Naive thymus-derived CD8-positive, alpha-beta T cell (primary cell): Measurements from ENCODE around the gene DUSP8. TPM values are rescaled to one million over a fixed set of nuclear protein-coding genes. Genes with fewer than 3 reads are reported as not detected.

Source experiments
- ATAC-seq, 2 donors: fragments of 150-1000 bp; cut with Tn5 transposase in 1 of 2; sonication (Bioruptor Pico), chemical (Tn5 transposase) in 1 of 2; 1 replicate in 1 of 2; 2 replicates in 1 of 2; pipeline ENCODE4 v1.10.0; 2021; ENCODE audit warnings: mild to moderate bottlenecking in 2 of 2, moderate library complexity in 2 of 2
- POLR2A ChIA-PET: fragments of 350-600 bp; sonication (Branson Sonifier 250); formaldehyde crosslinking; loops from one replicate; lab custom pipeline; 2021; ENCODE audit warnings: antibody characterized with exemption; lab: Charles Lee
- DNase-seq, 10 donors: peaks; one replicate each; pipeline versions ENCODE4 v3.0.0 to v3.0.0-alpha.2; 2020 to 2022
- H3K27ac Mint-ChIP-seq, 10 donors: one replicate each; pipeline ENCODE4 v1.8.0; 2020 to 2022; ENCODE audit warnings: mild to moderate bottlenecking in 10 of 10, mixed read lengths in 10 of 10, moderate library complexity in 4 of 10, inconsistent platforms in 1 of 10
- H3K27me3 Mint-ChIP-seq, 5 donors: one replicate each; pipeline ENCODE4 v1.8.0; 2021 to 2022; ENCODE audit warnings: mixed read lengths in 5 of 5
- H3K36me3 Mint-ChIP-seq, 3 donors: one replicate each; pipeline ENCODE4 v1.8.0; 2020 to 2022; ENCODE audit warnings: mixed read lengths in 3 of 3, mild to moderate bottlenecking in 2 of 3, inconsistent platforms in 1 of 3
- H3K4me1 Mint-ChIP-seq, 4 donors: one replicate each; pipeline ENCODE4 v1.8.0; 2021 to 2022; ENCODE audit warnings: mixed read lengths in 4 of 4
- H3K4me3 Mint-ChIP-seq, 10 donors: one replicate each; pipeline ENCODE4 v1.8.0; 2020 to 2022; ENCODE audit warnings: mild to moderate bottlenecking in 10 of 10, mixed read lengths in 10 of 10, moderate library complexity in 6 of 10, inconsistent platforms in 1 of 10
- H3K9me3 Mint-ChIP-seq, 9 donors: one replicate each; pipeline ENCODE4 v1.8.0; 2020 to 2022; ENCODE audit warnings: mixed read lengths in 9 of 9, mild to moderate bottlenecking in 3 of 9, inconsistent platforms in 1 of 9, moderate library complexity in 1 of 9
- polyA plus RNA-seq, 3 donors: library from polyadenylated mRNA; unstranded; fragments of 300-500 nt; fragmentation: Illumina TruSeq; gene quantifications; one replicate each; pipeline ENCODE4 v1.2.3, GENCODE V29; 2021
- total RNA-seq, 8 experiments: library from RNA in 2 of 8; stranded (reverse) in 2 of 8; gene quantifications; one replicate each; pipeline ENCODE4 v1.2.3 and lab custom pipeline; 2021 to 2026

Gene DUSP8
- total and polyA plus RNA-seq, 5 experiments from 2014 or later, result 0.17 to 5.1 (median 1.7) TPM; not detected in 1

- Mint-ChIP-seq H3K4me1 (peaks cover 13 to 34% (median 23%) of the 10 kb centered on the region in 4 donors), H3K27ac (peak overlapping the region in 8 of 10 donors; percentile 43 to 92 (median 84)), H3K27me3 (peaks cover 0 to 3% (median 0%) of the 10 kb centered on the region in 5 donors), H3K4me3 (peak overlapping the region; percentile 14 to 93 (median 72)), H3K36me3 (peaks cover 0 to 3% (median 0%) of the 10 kb centered on the region in 3 donors), H3K9me3 (no peaks in the 10 kb centered on the region)
- DNase-seq (peak in 1 of 10 donors; percentile 44), ATAC-seq (no peak)
- POLR2A ChIA-PET, result interaction anchor here (0.7 to 1.7 kb wide), 4 partner anchors 9 to 24 kb away, joined by 3 to 5 read pairs (median 4); no protein-coding TSS in a partner anchor
These were observed 2.0 kb downstream of the DUSP8 start for GRCh38 chr11:1570001-1570453.

DNA sequence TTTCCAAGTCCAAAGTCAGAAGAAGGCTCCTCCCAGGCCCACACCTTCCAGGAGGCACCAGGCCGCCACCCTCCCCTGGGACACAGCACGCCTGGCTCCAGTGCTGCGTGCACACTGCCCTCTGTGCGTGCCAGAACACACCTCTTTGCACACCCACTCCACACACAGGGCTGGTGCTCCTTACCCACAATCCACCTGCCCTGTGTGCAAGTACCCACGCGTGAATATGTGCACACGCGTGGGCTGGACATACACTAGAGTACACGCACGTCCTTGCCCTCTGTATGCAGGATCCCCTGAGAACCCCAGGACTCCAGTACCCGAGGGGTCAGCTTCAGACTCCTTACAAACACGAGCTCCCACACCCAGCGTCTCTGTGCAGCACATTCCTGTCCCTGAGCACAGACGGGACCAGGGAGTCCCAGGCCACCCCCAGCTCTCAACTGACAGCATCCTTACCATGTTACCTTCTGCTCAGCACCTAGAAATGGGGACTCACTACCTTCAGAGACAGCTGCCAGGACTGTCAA is 2.8 kb downstream of the DUSP8 start:
- POLR2A ChIA-PET, result interaction anchor here (1.0 to 1.7 kb wide), 3 partner anchors 11 to 23 kb away, joined by 3 to 5 read pairs (median 4); no protein-coding TSS in a partner anchor
- peaks cover 13 to 34% (median 23%) of the 10 kb centered on the region in 4 donors for H3K4me1 Mint-ChIP-seq
- H3K27me3 Mint-ChIP-seq, result peaks cover 0 to 3% (median 0%) of the 10 kb centered on the region in 5 donors
- DNase-seq, result peak in 1 of 10 donors; percentile 54
- peak overlapping the region in 9 of 10 donors; percentile 54 to 92 (median 83) for H3K27ac Mint-ChIP-seq
- H3K4me3 Mint-ChIP-seq, result peak overlapping the region in 9 of 10 donors; percentile 21 to 79 (median 60)
- ATAC-seq, result no peak
- peaks cover 0 to 3% (median 0%) of the 10 kb centered on the region in 3 donors for H3K36me3 Mint-ChIP-seq
- no peaks in the 10 kb centered on the region for H3K9me3 Mint-ChIP-seq

DNA sequence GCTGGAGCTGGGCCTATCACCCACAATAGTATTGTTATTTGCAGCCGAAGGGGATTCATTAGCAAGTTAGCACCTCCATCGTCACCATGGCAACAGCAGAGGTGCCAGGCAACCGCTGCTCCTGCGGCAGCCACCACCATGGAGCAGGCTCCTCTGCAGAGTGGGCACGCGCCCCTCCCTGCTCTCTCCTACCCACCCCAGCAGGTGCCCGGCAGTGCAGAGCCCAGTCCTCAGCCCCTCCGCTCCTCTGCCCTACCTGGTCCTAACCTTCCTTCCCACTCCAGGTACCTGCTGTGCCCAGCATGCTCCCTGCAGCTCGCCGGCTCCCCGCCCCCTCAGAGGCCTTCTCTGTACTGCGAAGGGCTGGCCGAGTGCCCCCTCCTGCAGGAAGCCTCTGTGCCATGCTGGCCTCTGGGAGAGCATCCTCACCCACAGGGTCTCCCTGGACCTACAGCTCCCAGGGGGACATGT is 3.6 kb downstream of the DUSP8 start:
- Mint-ChIP-seq H3K36me3 (peaks cover 0 to 3% (median 0%) of the 10 kb centered on the region in 3 donors), H3K4me3 (peak overlapping the region in 3 of 10 donors; percentile 19 to 53 (median 45)), H3K4me1 (peaks cover 10 to 29% (median 18%) of the 10 kb centered on the region in 4 donors), H3K27me3 (peaks cover 0 to 3% (median 0%) of the 10 kb centered on the region in 5 donors), H3K9me3 (no peaks in the 10 kb centered on the region), H3K27ac (peak overlapping the region in 5 of 10 donors; percentile 41 to 92 (median 48))
- POLR2A ChIA-PET, result no interaction called here
- ATAC-seq, result peak in 1 of 2 donors; percentile 7
- DNase-seq, result peak in 7 of 10 donors; percentile 39 to 70 (median 58)

- DNase-seq, result peak in 1 of 10 donors; percentile 31
- Mint-ChIP-seq H3K4me1 (peaks cover 7 to 27% (median 15%) of the 10 kb centered on the region in 4 donors), H3K36me3 (peaks cover 0 to 3% (median 0%) of the 10 kb centered on the region in 3 donors), H3K4me3 (peak overlapping the region in 1 of 10 donors; percentile 38), H3K27me3 (peaks cover 0 to 3% (median 0%) of the 10 kb centered on the region in 5 donors), H3K27ac (peak overlapping the region in 4 of 10 donors; percentile 11 to 92 (median 50)), H3K9me3 (no peaks in the 10 kb centered on the region)
- POLR2A ChIA-PET, result no interaction called here
- ATAC-seq, result no peak
These were observed 4.4 kb downstream of the DUSP8 start for GRCh38 chr11:1567721-1568100.

- H3K36me3 Mint-ChIP-seq, result peaks cover 0 to 3% (median 0%) of the 10 kb centered on the region in 3 donors
- ATAC-seq (no peak), DNase-seq (peak in 1 of 10 donors; percentile 54)
- peaks cover 7 to 27% (median 15%) of the 10 kb centered on the region in 4 donors for H3K4me1 Mint-ChIP-seq
- POLR2A ChIA-PET, result no interaction called here
- peaks cover 0 to 3% (median 0%) of the 10 kb centered on the region in 5 donors for H3K27me3 Mint-ChIP-seq
- no peaks in the 10 kb centered on the region for H3K9me3 Mint-ChIP-seq
- peak overlapping the region in 3 of 10 donors; percentile 40 to 92 (median 79) for H3K27ac Mint-ChIP-seq
- peak overlapping the region in 2 of 10 donors; percentile 43 to 45 for H3K4me3 Mint-ChIP-seq
These were observed 4.9 kb downstream of the DUSP8 start for GRCh38 chr11:1567052-1567720.

GRCh38 chr11:1566381-1567051 is 5.6 kb downstream of the DUSP8 start:
- Mint-ChIP-seq H3K27ac (peak overlapping the region in 2 of 10 donors; percentile 40 to 79), H3K9me3 (no peaks in the 10 kb centered on the region), H3K4me3 (peak overlapping the region in 2 of 10 donors; percentile 43 to 45)

DNA sequence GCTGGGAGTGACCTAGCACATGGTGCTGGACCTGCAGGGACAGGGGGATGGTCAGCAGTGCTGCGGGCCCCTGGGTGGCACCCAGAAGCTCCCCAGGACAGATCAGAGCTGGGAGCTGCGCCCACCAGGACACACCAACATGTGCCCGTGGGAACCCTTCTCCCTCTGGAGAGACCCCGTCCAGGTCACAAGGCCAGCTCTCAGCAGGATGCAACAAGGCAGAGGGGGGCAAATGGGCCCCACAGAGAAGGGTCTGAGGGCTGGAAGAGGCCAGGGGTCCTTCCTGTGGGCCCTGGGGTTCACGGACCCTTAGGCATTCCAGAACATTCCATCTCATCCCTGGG is 6.2 kb downstream of the DUSP8 start:
- Mint-ChIP-seq H3K4me1 (peaks cover 7 to 27% (median 15%) of the 10 kb centered on the region in 4 donors), H3K27ac (peak overlapping the region in 1 of 10 donors; percentile 79), H3K27me3 (peaks cover 0 to 3% (median 0%) of the 10 kb centered on the region in 5 donors), H3K36me3 (peaks cover 0 to 3% (median 0%) of the 10 kb centered on the region in 3 donors), H3K9me3 (no peaks in the 10 kb centered on the region), H3K4me3 (no peak overlapping the region)
- ATAC-seq (no peak), DNase-seq (peak in 1 of 10 donors; percentile 61)
- POLR2A ChIA-PET, result interaction anchor here (1.0 to 1.8 kb wide), 2 partner anchors 10 to 26 kb away, joined by 3 to 4 read pairs; no protein-coding TSS in a partner anchor

More at GRCh38 chr11:1566381-1567051, 5.6 kb downstream of the DUSP8 start:
- peaks cover 0 to 3% (median 0%) of the 10 kb centered on the region in 3 donors for H3K36me3 Mint-ChIP-seq
- POLR2A ChIA-PET, result interaction anchor here (1.0 kb wide), 1 partner anchor 27 kb away, joined by 3 read pairs; no protein-coding TSS in a partner anchor
- DNase-seq (peak in 1 of 10 donors; percentile 51), ATAC-seq (no peak)
- peaks cover 0 to 3% (median 0%) of the 10 kb centered on the region in 5 donors for H3K27me3 Mint-ChIP-seq
- H3K4me1 Mint-ChIP-seq, result peaks cover 7 to 27% (median 15%) of the 10 kb centered on the region in 4 donors

DNA sequence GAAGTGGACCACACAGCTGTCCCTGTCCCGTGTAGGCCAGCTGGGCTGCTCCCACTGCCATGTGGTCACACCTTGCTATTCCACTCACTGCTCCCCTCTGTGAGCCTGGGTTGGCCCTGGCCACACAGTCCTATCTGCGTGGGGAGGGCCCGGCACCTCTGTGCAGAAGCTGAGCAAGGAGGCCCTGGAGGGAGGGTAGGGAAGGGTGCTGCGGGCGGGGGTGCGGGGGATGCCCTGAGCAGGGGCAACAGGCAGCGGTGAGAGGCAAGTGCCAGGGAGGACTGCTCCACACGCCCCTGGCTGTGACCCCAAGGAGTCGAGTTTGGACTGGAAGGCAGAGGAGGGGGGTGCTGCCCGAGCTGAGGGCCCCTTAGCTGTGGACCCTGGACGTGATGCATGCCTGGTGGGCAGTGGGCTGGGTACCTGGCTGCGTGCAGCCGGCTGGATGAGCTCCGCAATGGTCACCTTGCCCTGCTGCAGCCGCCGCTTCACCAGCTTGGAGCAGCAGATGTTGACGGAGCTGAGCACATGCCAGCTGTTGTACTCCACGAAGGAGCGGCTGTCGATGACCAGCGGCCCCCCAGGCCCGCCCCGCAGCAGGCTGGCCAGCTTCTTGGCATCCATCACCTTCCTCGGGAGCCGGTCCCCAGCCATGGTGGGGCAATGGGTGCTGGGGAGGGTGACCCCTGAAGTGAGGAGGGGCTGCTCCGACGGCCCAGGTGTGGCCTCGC is 6.7 kb downstream of the DUSP8 start:
- POLR2A ChIA-PET, result interaction anchor here (1.0 to 1.8 kb wide), 2 partner anchors 9 to 26 kb away, joined by 3 to 4 read pairs; no protein-coding TSS in a partner anchor
- Mint-ChIP-seq H3K9me3 (no peaks in the 10 kb centered on the region), H3K36me3 (peaks cover 0 to 3% (median 0%) of the 10 kb centered on the region in 3 donors), H3K4me3 (peak overlapping the region in 1 of 10 donors; percentile 45), H3K4me1 (peaks cover 7 to 22% (median 15%) of the 10 kb centered on the region in 4 donors), H3K27ac (peak overlapping the region in 2 of 10 donors; percentile 40 to 79), H3K27me3 (peaks cover 0 to 3% (median 0%) of the 10 kb centered on the region in 5 donors)
- DNase-seq (peak in 1 of 10 donors; percentile 53), ATAC-seq (no peak)

- Mint-ChIP-seq H3K9me3 (no peaks in the 10 kb centered on the region), H3K4me1 (peaks cover 7 to 15% (median 12%) of the 10 kb centered on the region in 4 donors), H3K4me3 (peak overlapping the region in 1 of 10 donors; percentile 45), H3K27ac (peak overlapping the region in 2 of 10 donors; percentile 40 to 79), H3K27me3 (peaks cover 0 to 2% (median 0%) of the 10 kb centered on the region in 5 donors), H3K36me3 (peaks cover 0 to 3% (median 0%) of the 10 kb centered on the region in 3 donors)
- DNase-seq (peak in 1 of 10 donors; percentile 35), ATAC-seq (peak in 1 of 2 donors; percentile 13)
- POLR2A ChIA-PET, result interaction anchor here (1.8 kb wide), 1 partner anchor 9 kb away, joined by 4 read pairs; no protein-coding TSS in a partner anchor
These were observed 7.4 kb downstream of the DUSP8 start for GRCh38 chr11:1564535-1565172.

- Mint-ChIP-seq H3K27me3 (peaks cover 0 to 2% (median 0%) of the 10 kb centered on the region in 5 donors), H3K4me3 (no peak overlapping the region), H3K36me3 (peaks cover 0 to 3% (median 0%) of the 10 kb centered on the region in 3 donors), H3K27ac (peak overlapping the region in 3 of 10 donors; percentile 59 to 70 (median 61)), H3K4me1 (peaks cover 2 to 8% (median 5%) of the 10 kb centered on the region in 4 donors), H3K9me3 (no peaks in the 10 kb centered on the region)
- DNase-seq (peak in 1 of 10 donors; percentile 60), ATAC-seq (no peak)
- POLR2A ChIA-PET, result interaction anchor here (1.8 kb wide), 1 partner anchor 8 kb away, joined by 4 read pairs; no protein-coding TSS in a partner anchor
These were observed 8.2 kb downstream of the DUSP8 start for GRCh38 chr11:1563697-1564534.
